NOMO-1 (cell line): ENCODE data around the gene SCFD2.
"Not testable (repeated sequence)": the region's sequence is repeated elsewhere in the genome, so short reads cannot be mapped to it uniquely, and the experiment has no call there.

Source experiments
- DNase-seq, 2 experiments: peaks; one replicate each; lab custom pipeline; 2025; ENCODE audit not compliant: unreplicated experiment in 2 of 2; lab: John Stamatoyannopoulos, UW

The SCFD2 gene

GRCh38 chr4:52841682-52842456 is 524.0 kb downstream of the SCFD2 start:
- no peak for DNase-seq

- DNase-seq: no peak
Measured at GRCh38 chr4:52840531-52841370, 525.1 kb downstream of the SCFD2 start.

- DNase-seq: no peak
Measured at GRCh38 chr4:52838729-52839586, 526.9 kb downstream of the SCFD2 start.

DNA sequence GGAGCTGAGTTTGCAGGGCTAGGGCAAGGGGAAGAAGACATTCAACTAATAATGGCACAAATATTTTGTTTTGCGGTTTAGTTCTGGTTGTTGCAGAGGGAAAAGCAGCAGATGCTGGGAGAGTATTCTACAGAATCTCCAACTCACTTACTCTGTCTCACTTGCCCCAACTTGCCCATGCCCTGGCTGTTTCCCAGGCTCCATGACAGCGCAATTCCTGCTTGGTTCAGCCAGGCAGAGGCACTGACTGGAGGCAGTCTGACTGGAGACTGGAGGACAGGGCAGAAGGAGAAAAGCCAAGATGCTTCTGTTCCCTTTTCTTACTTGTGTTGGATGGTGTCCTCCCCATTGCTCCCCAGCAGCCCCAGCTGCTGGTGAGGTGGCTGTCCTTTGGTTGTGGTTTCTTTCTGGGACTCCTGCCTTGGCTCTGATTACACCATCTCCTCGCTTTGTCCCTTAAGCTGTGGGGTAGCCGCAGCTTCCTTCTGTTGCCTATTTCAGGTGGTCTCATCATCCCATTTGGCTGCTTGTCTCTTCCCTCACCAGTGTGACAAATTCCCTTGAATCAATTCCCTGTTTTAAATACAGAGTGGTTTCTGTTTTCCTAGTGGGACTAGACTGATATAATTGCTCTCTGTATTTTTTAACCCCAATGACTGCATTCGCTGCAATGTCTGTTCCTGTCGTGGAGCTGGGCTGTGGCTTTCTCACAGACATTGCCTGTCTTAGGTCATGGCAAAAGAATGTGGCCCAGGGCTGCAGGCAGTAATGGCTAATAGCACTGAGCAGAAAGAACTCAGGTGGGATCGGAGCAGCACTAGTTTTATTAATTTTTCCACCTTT is 527.9 kb downstream of the SCFD2 start:
- DNase-seq: peak in 1 of 2 experiments; percentile 9

DNA sequence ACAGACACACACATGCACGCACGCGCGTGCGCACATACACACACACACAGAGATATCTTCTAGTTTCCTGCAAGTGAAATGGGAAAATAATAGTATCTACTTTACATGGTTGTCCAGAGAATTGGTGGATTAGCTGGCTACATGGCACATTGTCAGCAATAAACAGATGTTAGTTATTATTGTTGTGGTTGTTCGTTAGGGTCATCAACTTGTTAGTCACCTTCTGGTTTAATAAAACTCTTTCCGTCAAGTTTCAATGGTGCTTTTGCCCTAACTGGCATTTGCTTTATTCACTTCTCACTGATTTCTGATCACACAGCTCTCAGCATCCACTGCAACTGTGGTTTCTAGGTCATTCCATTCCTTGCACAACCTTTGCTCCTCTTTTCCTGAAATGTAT is 529.2 kb downstream of the SCFD2 start:
- no peak for DNase-seq

- no peak for DNase-seq
Measured at GRCh38 chr4:52836120-52836519, 529.7 kb downstream of the SCFD2 start.

- not testable (repeated sequence) for DNase-seq
Measured at GRCh38 chr4:52834641-52835456, 531.0 kb downstream of the SCFD2 start.

GRCh38 chr4:52833941-52834525 is 531.8 kb downstream of the SCFD2 start:
- DNase-seq: no peak

- no peak for DNase-seq
Measured at GRCh38 chr4:52825460-52826090, 540.3 kb downstream of the SCFD2 start.

DNA sequence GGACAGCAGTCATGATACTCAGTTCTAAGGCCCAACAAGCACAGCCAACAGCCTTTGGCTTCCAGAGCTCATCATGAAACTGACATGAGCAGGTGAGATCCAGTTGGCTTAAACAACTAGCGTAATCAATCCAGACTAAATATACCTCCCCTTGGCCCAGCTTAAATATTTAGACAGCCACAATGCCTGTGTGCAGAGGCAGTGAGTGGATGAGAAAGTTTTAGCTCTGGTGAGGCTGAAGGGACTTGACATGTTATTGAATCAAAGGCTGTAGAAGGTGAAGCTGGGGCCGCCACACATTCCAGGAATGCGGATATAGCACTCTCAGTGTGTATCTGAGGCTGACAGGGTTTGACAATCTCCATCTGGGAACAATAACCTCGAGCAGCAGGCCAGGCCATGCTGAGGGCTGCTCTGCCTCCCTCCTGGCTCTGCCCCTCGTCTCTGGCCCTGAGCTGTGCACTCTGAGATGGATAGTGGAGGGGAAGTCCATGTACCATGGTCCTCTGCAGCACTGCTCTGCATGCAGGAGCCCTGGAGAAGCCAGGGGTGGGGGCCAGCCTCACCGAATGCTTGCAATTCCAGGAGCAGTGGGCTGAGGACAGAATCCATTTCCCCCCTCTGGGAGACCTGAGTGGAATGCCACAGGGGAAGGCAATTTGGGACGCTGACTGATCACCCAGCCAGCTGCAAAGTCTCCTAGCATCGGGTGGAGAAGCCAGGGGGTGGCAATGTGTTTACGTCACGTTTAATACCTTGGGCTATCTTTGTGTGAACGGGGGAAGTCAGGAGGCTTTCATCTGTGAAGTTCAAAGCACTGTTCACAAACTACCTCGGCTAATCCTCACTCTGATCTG is 541.0 kb downstream of the SCFD2 start:
- DNase-seq: no peak

DNA sequence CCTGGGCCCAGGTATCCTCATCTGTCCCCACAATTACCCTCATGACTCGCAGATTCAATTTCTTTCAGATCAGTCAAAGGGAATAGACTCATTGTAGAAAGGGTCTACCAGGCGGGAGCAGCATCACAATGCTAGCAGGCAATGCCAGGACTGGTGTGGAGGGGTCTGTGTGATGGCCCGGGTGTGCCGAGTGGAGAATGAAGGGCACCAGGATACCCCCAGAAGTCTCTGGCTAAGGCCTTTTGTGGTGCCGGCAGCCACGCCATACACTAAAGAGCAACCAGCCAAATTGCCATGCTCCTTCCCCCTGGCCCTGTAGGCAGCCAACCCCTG is 541.6 kb downstream of the SCFD2 start:
- no peak for DNase-seq

DNA sequence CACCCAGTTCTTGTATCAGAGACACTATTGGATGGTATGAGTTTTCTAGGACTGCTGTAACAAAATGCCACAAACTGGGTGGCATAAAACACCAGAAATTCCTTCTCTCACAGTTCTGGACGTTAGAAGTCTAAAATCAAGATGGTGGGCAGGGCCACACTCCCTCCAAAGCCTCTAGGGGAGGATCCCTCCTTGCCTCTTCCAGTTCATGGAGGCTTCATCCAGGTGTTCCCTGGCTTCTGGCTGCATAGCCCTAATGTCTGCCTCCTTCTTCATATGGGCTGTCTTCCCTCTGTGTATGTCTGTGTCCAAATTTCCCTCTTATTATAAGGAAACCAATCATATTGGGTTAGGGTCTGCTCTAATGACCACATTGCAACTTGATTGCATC is 542.2 kb downstream of the SCFD2 start:
- no peak for DNase-seq
